SK-N-SH (cell line): Measurements from ENCODE around the gene ATP2A2. TPM values are rescaled to one million over a fixed set of nuclear protein-coding genes. Genes with fewer than 3 reads are reported as not detected.

ENCODE experiments used
- CTCF ChIA-PET: fragments of 300-600, 350-600 bp; formaldehyde crosslinking; extraction: SDS; loops from one replicate; lab custom pipeline; 2021; lab: Yijun Ruan, JAX
- POLR2A ChIA-PET: fragments of 350-600 bp; sonication (Branson Sonifier 250); formaldehyde crosslinking; extraction: SDS; loops from one replicate; lab custom pipeline; 2020; ENCODE audit warnings: antibody characterized with exemption, inconsistent platforms; lab: Yijun Ruan, JAX
- DNase-seq: peaks from one replicate; pipeline ENCODE4 v3.0.0; 2012
- H2AFZ ChIP-seq: fragments of 200-600 bp; sonication (generic); 2 replicates; pipeline ENCODE4 v1.8.1; 2016; ENCODE audit warnings: antibody characterized with exemption, mild to moderate bottlenecking, low read depth
- H3F3A ChIP-seq: fragments of 200-600 bp; sonication (generic); replicated peaks from 2 replicates; pipeline ENCODE3; 2016; ENCODE audit warnings: antibody characterized with exemption, mild to moderate bottlenecking; ENCODE audit not compliant: insufficient read depth
- H3K27ac ChIP-seq, 2 experiments: fragments of 200-500 bp in 1 of 2; fragments of 200-600 bp in 1 of 2; sonication (Bioruptor generic) in 1 of 2; sonication (generic), shearing (Covaris generic) in 1 of 2; 2 replicates each; pipeline versions ENCODE4 v1.5.1 to v1.6.1; 2014 to 2016; ENCODE audit warnings: low read depth in 2 of 2, inconsistent platforms in 1 of 2, low read length in 1 of 2, mild to moderate bottlenecking in 1 of 2, mixed read lengths in 1 of 2
- H3K27me3 ChIP-seq: fragments of 200-600 bp; sonication (generic), shearing (Covaris generic); 2 replicates; pipeline ENCODE4 v1.6.1; 2016; ENCODE audit warnings: mixed run types; ENCODE audit not compliant: insufficient read depth
- H3K36me3 ChIP-seq, 2 experiments: fragments of 200-500 bp in 1 of 2; fragments of 200-600 bp in 1 of 2; sonication (Bioruptor generic) in 1 of 2; sonication (generic) in 1 of 2; replicated peaks in 1 of 2; 2 replicates each; pipeline versions ENCODE3 to v1.5.1; 2014 to 2016; ENCODE audit warnings: low read length in 1 of 2, mild to moderate bottlenecking in 1 of 2; ENCODE audit not compliant: insufficient read depth in 2 of 2, control insufficient read depth in 1 of 2
- H3K4me1 ChIP-seq, 2 experiments: fragments of 200-500 bp in 1 of 2; fragments of 200-600 bp in 1 of 2; sonication (Bioruptor generic) in 1 of 2; sonication (generic), shearing (Covaris generic) in 1 of 2; 2 replicates each; pipeline versions ENCODE4 v1.5.1 to v1.6.1; 2014 to 2016; ENCODE audit warnings: low read depth in 1 of 2, low read length in 1 of 2, mixed run types in 1 of 2; ENCODE audit not compliant: insufficient read depth in 2 of 2, control insufficient read depth in 1 of 2
- H3K4me2 ChIP-seq: fragments of 200-600 bp; sonication (generic), shearing (Covaris generic); 2 replicates; pipeline ENCODE4 v1.6.1; 2017; ENCODE audit warnings: mixed run types
- H3K4me3 ChIP-seq, 2 experiments: fragments of 200-500 bp in 1 of 2; fragments of 200-600 bp in 1 of 2; sonication (Bioruptor generic) in 1 of 2; sonication (generic), shearing (Covaris generic) in 1 of 2; 2 replicates each; pipeline versions ENCODE4 v1.5.1 to v1.8.1; 2014 to 2016; ENCODE audit warnings: low read depth in 2 of 2, inconsistent platforms in 1 of 2, low read length in 1 of 2, mild to moderate bottlenecking in 1 of 2, mixed read lengths in 1 of 2, moderate library complexity in 1 of 2
- H3K79me2 ChIP-seq: fragments of 200-600 bp; sonication (generic); 2 replicates; pipeline ENCODE4 v1.8.1; 2017; ENCODE audit warnings: mild to moderate bottlenecking; ENCODE audit not compliant: insufficient read depth
- H3K9ac ChIP-seq: fragments of 200-600 bp; sonication (generic); 2 replicates; pipeline ENCODE4 v1.6.1; 2017; ENCODE audit warnings: mixed run types
- H3K9me2 ChIP-seq: fragments of 200-600 bp; sonication (generic); 2 replicates; pipeline ENCODE4 v1.6.1; 2017; ENCODE audit warnings: mixed run types
- H3K9me3 ChIP-seq: fragments of 200-600 bp; sonication (generic); 2 replicates; pipeline ENCODE4 v1.6.1; 2017; ENCODE audit warnings: mixed run types, mild to moderate bottlenecking, moderate library complexity
- H4K20me1 ChIP-seq: fragments of 200-600 bp; sonication (generic); 2 replicates; pipeline ENCODE4 v1.6.1; 2017; ENCODE audit warnings: mild to moderate bottlenecking, mixed run types; ENCODE audit not compliant: insufficient read depth
- CHD2 ChIP-seq: fragments of 150-350 bp; IDR thresholded peaks from 2 replicates; pipeline ENCODE4 v1.6.1; 2018; ENCODE audit warnings: low read length; ENCODE audit not compliant: partially characterized antibody
- CTCF ChIP-seq: fragments of 200-600 bp; sonication (generic); IDR thresholded peaks from 2 replicates; pipeline ENCODE4 v1.6.1; 2017; ENCODE audit warnings: antibody characterized with exemption, mild to moderate bottlenecking, moderate library complexity
- EZH2phosphoT487 ChIP-seq: fragments of 200-600 bp; sonication (generic); IDR thresholded peaks from 2 replicates; pipeline ENCODE4 v1.6.1; 2017; ENCODE audit warnings: low read depth, mixed run types, mild to moderate bottlenecking, antibody characterized with exemption, moderate library complexity, borderline replicate concordance
- FOXJ3 ChIP-seq: sonication (generic); formaldehyde crosslinking; IDR thresholded peaks from 2 replicates; pipeline ENCODE4 v1.5.1; 2020; ENCODE audit warnings: mild to moderate bottlenecking, missing genetic modification reagents
- FOXM1 ChIP-seq: IDR thresholded peaks from 2 replicates; pipeline ENCODE4 v1.4.0; 2012; ENCODE audit warnings: low read depth, mild to moderate bottlenecking
- IRF3 ChIP-seq: fragments of 150-350 bp; IDR thresholded peaks from 2 replicates; pipeline ENCODE4 v1.6.1; 2016; ENCODE audit warnings: mild to moderate bottlenecking, low read depth, low read length
- JUND ChIP-seq: IDR thresholded peaks from 2 replicates; pipeline ENCODE4 v1.4.0; 2012
- PBX3 ChIP-seq: IDR thresholded peaks from 2 replicates; pipeline ENCODE4; 2012
- POLR2AphosphoS5 ChIP-seq: IDR thresholded peaks from 2 replicates; pipeline ENCODE4 v1.6.1; 2012; ENCODE audit warnings: low read depth, low read length
- RAD21 ChIP-seq: IDR thresholded peaks from 2 replicates; pipeline ENCODE4 v1.6.1; 2012; ENCODE audit warnings: mild to moderate bottlenecking, low read length
- RCOR1 ChIP-seq: fragments of 150-350 bp; IDR thresholded peaks from 2 replicates; pipeline ENCODE4 v1.6.1; 2017; ENCODE audit warnings: antibody characterized with exemption, low read length
- REST ChIP-seq: IDR thresholded peaks from 2 replicates; pipeline ENCODE4 v1.6.1; 2012; ENCODE audit warnings: mild to moderate bottlenecking, low read depth, low read length, moderate library complexity
- RXRA ChIP-seq: IDR thresholded peaks from 2 replicates; pipeline ENCODE4 v1.4.0; 2012; ENCODE audit warnings: low read depth, mild to moderate bottlenecking, borderline replicate concordance
- SMC3 ChIP-seq: IDR thresholded peaks from 2 replicates; pipeline ENCODE4 v1.6.1; 2012; ENCODE audit warnings: low read depth, low read length, improper control_type of control experiment
- TAF1 ChIP-seq: IDR thresholded peaks from 2 replicates; pipeline ENCODE4 v1.6.1; 2012; ENCODE audit warnings: low read depth, mild to moderate bottlenecking, low read length, moderate library complexity, borderline replicate concordance
- TCF12 ChIP-seq: IDR thresholded peaks from 2 replicates; pipeline ENCODE4 v1.4.0; 2012
- USF1 ChIP-seq: IDR thresholded peaks from 2 replicates; pipeline ENCODE4 v1.4.0; 2012; ENCODE audit warnings: low read depth, borderline replicate concordance
- YY1 ChIP-seq: IDR thresholded peaks from 2 replicates; pipeline ENCODE4 v1.4.0; 2012; ENCODE audit warnings: low read depth, mild to moderate bottlenecking
- WGBS: methylation state at CpG from one replicate; pipeline ENCODE4 v1.1.6; 2017; ENCODE audit warnings: low lambda C conversion rate; 5-methylcytosine and 5-hydroxymethylcytosine counted together
- polyA plus RNA-seq, 3 experiments: library from polyadenylated mRNA; depleted of rRNA; stranded (reverse); fragments of >200 nt; gene quantifications; 2 replicates each; pipeline ENCODE4 v1.2.3, GENCODE V29; 2012

ATP2A2 gene
- polyA plus RNA-seq, 1 of the 3 experiments (the other 2 are of a cell fraction), result 120 TPM

GRCh38 chr12:110366321-110367142, 85.5 kb downstream of the ATP2A2 start:
- POLR2A ChIA-PET, result no interaction called here
- no peak for DNase-seq
- Histone ChIP-seq H4K20me1 (no peaks in the 10 kb centered on the region), H3K79me2 (no peaks in the 10 kb centered on the region), H3K9ac (no peak overlapping the region), H3K9me2 (no peaks in the 10 kb centered on the region), H2AFZ (no peak overlapping the region), H3K4me3 (no peak overlapping the region), H3K9me3 (no peaks in the 10 kb centered on the region), H3K4me1 (no peaks in the 10 kb centered on the region), H3F3A (peaks cover 8% of the 10 kb centered on the region), H3K36me3 (peaks cover 0 to 16% of the 10 kb centered on the region in 2 experiments), H3K4me2 (no peak overlapping the region), H3K27ac (no peak overlapping the region), H3K27me3 (no peaks in the 10 kb centered on the region)
- WGBS, result 91% methylated on average over 11 of the region's 13 CpGs
- CTCF ChIA-PET, result interaction anchor here (0.9 to 1.6 kb wide), 3 partner anchors 9 to 262 kb away, joined by 3 read pairs; no protein-coding TSS in a partner anchor
- TF ChIP-seq SMC3, result no peak
- no peak for TF ChIP-seq TCF12
- TF ChIP-seq RCOR1, result no peak
- TF ChIP-seq YY1, result no peak
- TF ChIP-seq FOXM1, result no peak
- no peak for TF ChIP-seq POLR2AphosphoS5
- TF ChIP-seq TAF1, result no peak
- TF ChIP-seq EZH2phosphoT487, result no peak
- no peak for TF ChIP-seq FOXJ3 (CRISPR knock-in tag)
- TF ChIP-seq REST, result no peak
- TF ChIP-seq CTCF, result no peak
- TF ChIP-seq CHD2, result no peak
- TF ChIP-seq IRF3, result no peak
- TF ChIP-seq RXRA, result no peak
- TF ChIP-seq RAD21, result no peak
- no peak for TF ChIP-seq PBX3
- no peak for TF ChIP-seq USF1
- TF ChIP-seq JUND, result no peak
